ENCODE results near the gene EFCAB6.

EFCAB6 gene

GRCh38 chr22:43755452-43755851, 56.7 kb downstream of the EFCAB6 start:
- H3K4me3 ChIP-seq (ENCODE audit: low read length): no peak overlapping the region
- no peak for DNase-seq (ENCODE audit: low read depth)
- no peak for TF ChIP-seq CTCF (conservative IDR thresholded peaks at IDR 0.05; ENCODE audit: low read depth, low read length)

- no peak for TF ChIP-seq CTCF (conservative IDR thresholded peaks at IDR 0.05; ENCODE audit: low read depth, low read length)
- no peak overlapping the region for H3K4me3 ChIP-seq (ENCODE audit: low read length)
- DNase-seq (ENCODE audit: low read depth): no peak
These were observed 57.1 kb downstream of the EFCAB6 start for GRCh38 chr22:43755011-43755410.

GRCh38 chr22:43754176-43754575, 57.9 kb downstream of the EFCAB6 start:
- DNase-seq (ENCODE audit: low read depth): no peak
- no peak for TF ChIP-seq CTCF (conservative IDR thresholded peaks at IDR 0.05; ENCODE audit: low read depth, low read length)
- no peak overlapping the region for H3K4me3 ChIP-seq (ENCODE audit: low read length)

- TF ChIP-seq CTCF (conservative IDR thresholded peaks at IDR 0.05; ENCODE audit: low read depth, low read length): no peak
- DNase-seq (ENCODE audit: low read depth): no peak
- no peak overlapping the region for H3K4me3 ChIP-seq (ENCODE audit: low read length)
These were observed 58.4 kb downstream of the EFCAB6 start for GRCh38 chr22:43753688-43754087.

- no peak overlapping the region for H3K4me3 ChIP-seq (ENCODE audit: low read length)
- TF ChIP-seq CTCF (conservative IDR thresholded peaks at IDR 0.05; ENCODE audit: low read depth, low read length): no peak
- no peak for DNase-seq (ENCODE audit: low read depth)
These were observed 61.4 kb downstream of the EFCAB6 start for GRCh38 chr22:43750751-43751150.

GRCh38 chr22:43749473-43749872, 62.6 kb downstream of the EFCAB6 start:
- no peak for DNase-seq (ENCODE audit: low read depth)
- no peak for TF ChIP-seq CTCF (conservative IDR thresholded peaks at IDR 0.05; ENCODE audit: low read depth, low read length)
- no peak overlapping the region for H3K4me3 ChIP-seq (ENCODE audit: low read length)

GRCh38 chr22:43747877-43748276, 64.2 kb downstream of the EFCAB6 start:
- no peak for TF ChIP-seq CTCF (conservative IDR thresholded peaks at IDR 0.05; ENCODE audit: low read depth, low read length)
- DNase-seq (ENCODE audit: low read depth): no peak
- no peak overlapping the region for H3K4me3 ChIP-seq (ENCODE audit: low read length)

All from retinal pigment epithelial cell (primary cell).